HPDE6-E6E7 (cell line): ENCODE measurements around the gene ADAMTS16.

Source experiments
- DNase-seq: peaks from one replicate; pipeline ENCODE4 v3.0.0; 2011; ENCODE audit warnings: missing footprints; ENCODE audit errors: extremely low spot score

Gene ADAMTS16

DNA sequence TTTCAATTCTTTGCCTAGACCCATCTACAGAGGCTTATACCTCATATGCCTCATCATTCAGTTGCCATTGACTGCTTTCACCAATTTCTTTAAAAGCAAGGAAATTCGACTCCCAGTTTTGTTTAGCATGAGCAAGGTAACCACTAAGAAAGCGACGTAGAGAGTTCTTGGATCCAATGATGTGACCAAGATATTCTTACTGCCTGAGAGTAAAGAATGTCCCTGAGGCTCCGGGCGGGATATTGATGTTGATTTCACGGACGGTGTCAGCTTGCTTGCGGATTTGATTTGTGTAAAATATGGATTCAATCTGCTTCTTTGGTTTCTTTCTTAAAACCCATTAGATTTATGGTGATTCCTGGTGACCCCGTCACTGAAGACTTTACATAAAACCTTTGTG lies 147.3 kb downstream of the ADAMTS16 start:
- DNase-seq = no peak

DNA sequence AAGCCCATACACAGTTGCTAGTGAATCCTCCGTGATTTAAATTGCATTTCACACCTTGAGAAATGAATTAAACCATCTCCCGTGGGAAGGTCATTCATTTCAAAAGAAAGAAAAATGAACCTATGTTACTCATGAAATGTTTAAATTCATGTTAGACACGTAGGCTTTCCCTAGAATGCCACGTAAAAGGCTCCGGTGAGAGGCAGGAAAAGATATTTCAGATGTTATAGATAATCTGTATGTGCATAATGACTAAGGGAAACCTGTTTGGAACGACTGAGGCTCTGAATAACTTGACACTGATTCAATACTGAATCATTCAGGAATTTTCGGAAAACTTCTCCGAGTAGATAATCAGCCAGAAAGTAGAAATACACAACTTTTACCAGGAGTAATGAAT lies 148.1 kb downstream of the ADAMTS16 start:
- DNase-seq = no peak

DNA sequence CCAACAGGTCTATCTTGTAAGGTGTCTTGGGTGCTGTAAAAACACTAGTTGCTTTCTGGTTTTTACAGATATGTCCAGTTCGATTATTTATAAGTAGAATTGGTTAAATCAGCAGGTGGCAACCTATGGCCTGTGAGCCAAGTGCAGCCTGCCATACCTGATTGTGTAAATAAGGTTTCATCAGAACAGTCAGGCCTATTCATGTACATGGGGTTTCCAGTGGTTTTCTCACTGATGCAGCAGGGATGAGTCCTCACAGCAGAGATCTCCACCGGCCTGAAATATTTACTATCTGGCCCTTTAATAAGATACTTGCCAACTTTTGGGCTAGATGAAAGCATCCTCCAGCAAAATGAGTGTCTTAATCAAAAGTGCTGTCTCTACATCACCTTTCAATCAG lies 149.4 kb downstream of the ADAMTS16 start:
- no peak for DNase-seq

DNA sequence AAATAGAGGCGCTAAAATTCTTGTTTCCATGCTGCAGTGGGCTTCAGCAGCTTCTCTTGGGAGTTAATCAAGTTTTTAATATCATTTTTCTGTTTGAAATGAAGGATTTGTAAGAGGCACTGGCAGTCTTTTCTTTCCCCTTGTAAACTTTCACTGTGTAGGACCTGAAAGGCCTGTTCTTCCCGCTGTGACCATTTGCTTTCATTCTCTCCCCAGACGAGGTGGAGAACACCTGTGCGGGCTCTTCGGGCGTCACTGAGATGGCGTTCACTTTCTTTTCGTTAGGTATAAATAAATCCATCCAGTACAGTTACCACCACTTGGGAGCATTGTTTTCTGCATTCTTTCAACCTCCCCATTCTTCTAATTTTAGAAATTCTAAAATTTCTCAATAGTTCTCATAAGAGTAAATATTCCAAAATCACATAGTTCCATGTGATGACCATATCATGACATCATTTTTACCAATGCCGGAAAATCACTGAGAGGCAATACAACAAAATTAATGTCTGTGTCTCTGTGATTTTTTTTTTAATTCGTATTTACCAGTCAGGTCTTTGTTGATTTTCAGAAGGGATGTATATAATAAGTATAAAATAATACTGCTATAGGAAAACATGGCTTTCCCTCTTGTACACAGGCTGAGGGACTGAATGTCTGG lies 150.7 kb downstream of the ADAMTS16 start:
- no peak for DNase-seq

DNA sequence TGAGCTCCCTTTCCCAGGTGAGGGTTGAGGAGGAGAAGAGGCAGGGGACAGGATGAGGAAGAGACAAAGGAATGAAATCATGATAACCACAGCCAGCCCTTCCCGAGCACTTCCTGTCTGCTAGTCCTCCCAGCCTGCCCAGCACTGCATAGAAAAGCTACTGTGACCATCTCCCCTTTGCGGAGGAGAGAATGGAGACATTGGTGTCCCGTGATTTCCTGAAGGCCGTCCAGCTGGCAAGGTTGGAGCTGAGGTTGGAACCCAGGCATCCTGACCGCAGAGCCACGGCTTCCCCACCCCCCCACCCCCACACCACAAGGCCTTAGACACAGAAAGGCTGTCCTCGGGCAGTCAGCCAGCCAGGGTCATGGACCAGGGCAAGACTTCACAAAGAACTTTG lies 151.2 kb downstream of the ADAMTS16 start:
- DNase-seq = no peak

DNA sequence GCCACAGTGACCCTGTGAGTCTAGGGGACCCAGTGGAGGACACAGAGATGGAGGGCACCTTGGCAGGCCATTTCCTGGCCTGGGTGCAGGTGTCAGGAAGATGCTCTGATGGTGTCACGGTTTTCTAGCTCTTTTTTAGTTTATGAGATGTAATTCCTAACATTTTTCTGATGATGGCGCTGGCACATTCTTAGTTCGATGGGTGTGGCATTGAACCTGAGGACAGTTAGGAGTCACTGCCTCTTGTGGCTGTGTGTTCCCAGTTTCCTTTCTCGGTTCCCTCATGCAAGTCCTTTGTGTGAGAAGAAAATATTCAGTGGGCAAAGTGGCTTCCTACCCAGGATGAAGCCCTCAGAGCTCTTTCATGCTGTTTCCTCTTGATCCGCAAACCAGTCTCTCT lies 152.9 kb downstream of the ADAMTS16 start:
- DNase-seq = no peak

DNA sequence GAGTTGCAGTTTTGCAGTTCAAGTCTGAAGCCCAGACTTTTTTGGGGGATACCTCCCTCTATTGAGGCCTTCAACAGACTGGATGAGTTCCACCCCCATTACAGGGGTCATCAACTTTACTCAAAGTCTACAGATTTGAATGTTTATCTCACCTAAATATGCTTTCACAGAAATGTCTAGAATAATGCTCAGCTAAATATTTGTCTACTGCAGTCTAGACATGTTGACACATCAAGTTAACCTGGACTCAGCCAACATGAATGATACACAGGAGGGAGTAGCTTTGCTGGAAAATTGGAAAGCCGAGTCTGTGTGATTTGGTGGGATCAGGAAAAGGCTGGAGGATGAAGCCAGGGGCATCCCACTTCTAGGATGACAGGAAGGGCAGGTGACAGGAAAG lies 154.3 kb downstream of the ADAMTS16 start:
- no peak for DNase-seq

DNA sequence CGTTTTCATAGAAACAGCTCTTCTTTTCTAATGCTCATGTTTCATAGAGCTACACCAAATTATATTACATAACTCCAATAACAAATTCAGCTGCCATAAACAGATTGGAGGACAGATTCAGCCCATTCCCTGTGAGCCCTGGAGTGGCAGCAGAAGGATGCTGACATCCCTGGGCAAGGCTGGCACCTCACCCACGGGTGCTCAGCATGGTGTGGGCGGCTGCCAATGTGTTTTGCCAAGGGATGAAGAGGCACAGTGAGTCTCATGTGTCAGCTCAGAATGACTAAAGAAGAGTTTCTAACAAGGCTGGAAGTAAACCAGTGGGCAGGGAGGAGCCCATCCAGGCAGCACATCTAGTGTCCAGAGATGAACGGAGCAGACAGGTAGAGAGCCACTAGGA lies 155.2 kb downstream of the ADAMTS16 start:
- DNase-seq = no peak

DNA sequence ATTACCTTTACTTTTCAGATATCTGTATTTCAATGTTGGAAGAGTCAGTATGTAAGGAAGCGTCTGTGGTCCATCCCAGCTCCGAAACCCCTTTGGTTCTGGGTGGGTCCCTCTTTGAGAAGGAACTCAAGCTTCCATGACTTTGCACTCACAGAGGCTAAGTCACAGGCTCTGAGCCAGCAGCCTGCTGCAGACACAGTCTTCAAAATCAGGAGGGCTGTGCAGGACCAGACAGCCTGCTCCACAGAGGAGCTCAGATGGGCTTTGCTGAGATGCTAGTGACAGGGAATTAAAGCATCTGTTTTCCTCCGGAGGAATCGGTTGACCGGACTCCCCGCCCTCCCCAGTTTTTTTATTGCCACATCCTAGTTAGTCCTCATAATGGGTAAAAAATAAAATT lies 155.9 kb downstream of the ADAMTS16 start:
- DNase-seq = no peak

DNA sequence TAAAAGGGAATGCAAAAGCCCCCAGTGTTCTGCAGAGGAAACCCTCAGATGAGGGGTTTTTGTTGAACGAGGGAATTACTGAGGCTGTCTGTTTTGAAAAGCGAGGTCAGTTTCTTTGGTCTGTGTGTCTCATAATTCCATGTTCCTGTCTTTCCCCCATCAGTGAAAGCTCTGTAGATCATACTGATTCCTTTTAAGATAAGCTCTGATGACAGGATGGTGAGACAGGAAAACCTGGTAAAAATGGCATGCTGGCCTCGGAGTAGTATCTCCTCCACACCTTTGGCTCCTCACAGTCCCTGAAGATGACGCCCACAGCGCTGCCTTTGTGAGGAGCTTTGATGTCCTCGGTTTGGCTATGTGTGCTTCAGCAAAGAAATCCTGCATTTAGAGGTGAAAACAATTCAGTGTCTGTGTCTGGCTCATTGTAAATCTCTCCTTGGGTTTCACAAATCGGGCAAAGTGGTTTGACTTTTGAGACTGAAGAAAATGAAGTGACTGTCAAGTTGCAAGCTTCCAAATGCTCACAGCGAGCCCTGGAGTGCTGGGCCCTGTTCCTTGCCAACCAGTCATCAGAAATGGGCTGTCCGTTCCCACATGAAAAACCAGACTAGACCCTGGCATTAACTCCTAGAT lies 157.4 kb downstream of the ADAMTS16 start:
- DNase-seq = no peak

DNA sequence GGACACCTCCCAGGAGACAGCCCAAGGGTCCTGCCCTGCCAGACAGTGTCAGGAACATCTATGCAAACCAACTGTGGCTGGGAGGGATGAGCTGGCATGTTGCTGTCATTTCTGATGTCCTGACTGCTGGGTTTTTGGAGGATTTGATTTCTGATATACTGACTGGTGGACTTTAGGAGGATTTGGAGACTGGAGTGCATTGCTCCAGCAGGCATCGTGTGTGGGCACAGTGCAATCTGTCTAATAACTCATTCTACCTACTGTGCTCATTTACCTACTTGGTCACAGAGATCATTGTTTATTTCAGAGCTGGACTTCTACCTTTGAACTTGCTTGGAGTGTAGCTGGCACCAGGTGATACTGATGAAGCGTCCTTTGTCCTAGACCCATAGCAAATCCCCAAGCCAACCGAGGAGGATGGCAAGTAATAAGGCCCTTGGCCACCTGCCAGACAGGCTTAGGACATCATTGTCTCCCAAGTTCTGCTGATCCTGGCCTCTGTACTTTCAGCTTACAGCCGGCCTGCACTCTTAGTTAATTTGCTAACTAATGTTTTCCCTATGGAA lies 158.0 kb downstream of the ADAMTS16 start:
- DNase-seq = no peak

DNA sequence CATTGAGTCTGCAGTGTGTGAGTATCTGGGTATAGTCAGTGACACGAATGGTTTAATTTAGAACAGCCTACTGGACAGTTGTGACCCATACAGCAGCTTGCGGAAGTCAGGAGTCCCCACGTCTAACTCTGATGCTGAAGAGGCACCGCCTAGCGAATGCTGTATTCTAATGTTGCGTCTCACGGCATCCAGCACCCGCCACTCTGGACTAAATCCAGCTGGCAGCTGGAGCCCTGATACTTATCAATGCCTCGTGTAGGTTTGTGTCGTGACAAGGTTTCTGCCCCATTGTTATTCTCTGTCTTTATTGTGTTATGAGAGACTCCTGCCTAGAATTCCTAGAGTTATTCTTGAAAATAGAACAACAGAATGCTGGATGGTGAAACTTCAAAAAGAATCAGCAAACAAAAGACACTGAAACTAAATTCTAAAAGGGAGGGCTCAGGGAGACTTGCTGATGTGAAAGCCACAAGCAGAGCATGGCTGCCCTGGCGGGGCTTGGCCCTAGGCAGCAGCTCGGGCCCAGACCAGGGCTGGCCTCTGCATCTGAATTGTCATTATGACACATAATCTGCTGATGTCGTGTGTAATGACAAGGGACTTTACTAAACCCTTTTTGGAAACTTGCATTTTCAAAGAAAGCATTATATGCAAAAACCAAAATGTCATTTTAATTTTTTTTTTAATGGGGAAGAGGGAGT lies 158.9 kb downstream of the ADAMTS16 start:
- DNase-seq = no peak

DNA sequence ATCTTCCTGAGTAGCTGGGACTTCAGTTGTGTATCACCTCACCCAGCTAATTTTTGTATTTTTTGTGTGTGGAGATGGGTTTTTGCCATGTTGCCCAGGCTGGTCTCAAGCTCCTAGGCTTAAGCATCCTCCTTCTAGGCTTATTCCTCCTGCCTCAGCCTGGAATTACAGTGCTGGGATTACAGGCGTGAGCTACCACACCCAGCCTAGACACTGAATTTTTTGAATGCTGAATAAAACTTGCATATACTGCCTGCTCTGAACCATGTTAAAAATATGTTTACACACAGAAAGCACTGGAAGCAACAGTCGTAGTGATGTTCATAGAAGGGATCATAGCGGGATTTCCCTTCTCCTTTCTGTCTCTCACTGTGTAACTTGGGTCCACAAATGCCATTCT lies 161.0 kb downstream of the ADAMTS16 start:
- no peak for DNase-seq

DNA sequence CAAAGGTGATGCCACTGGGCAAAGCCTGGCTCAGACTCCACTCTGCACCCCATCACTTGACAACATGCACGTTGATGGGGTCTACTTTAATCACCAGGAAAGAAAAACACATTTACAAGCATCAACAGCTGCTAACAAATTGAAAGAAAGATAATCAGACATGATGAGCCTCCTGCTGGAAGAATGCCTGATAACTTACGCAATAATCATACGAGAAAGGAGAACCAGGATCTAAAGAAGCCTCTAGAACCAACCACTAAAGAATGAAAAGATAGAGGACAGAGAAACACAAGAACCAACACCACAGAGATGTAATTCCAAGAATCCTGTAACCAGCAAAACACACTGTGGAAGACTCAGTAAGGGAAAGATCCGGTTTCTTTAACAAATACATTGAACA lies 162.1 kb downstream of the ADAMTS16 start:
- DNase-seq = no peak

DNA sequence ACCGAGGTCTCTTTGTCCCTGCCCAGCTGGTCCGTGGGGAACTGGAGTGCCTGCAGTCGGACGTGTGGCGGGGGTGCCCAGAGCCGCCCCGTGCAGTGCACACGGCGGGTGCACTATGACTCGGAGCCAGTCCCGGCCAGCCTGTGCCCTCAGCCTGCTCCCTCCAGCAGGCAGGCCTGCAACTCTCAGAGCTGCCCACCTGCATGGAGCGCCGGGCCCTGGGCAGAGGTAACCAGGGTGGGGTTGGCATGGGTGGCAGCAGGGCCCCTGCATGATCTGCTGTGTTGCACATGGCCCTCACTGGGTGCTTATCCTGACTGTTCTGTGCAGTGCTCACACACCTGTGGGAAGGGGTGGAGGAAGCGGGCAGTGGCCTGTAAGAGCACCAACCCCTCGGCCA lies 163.1 kb downstream of the ADAMTS16 start:
- no peak for DNase-seq

DNA sequence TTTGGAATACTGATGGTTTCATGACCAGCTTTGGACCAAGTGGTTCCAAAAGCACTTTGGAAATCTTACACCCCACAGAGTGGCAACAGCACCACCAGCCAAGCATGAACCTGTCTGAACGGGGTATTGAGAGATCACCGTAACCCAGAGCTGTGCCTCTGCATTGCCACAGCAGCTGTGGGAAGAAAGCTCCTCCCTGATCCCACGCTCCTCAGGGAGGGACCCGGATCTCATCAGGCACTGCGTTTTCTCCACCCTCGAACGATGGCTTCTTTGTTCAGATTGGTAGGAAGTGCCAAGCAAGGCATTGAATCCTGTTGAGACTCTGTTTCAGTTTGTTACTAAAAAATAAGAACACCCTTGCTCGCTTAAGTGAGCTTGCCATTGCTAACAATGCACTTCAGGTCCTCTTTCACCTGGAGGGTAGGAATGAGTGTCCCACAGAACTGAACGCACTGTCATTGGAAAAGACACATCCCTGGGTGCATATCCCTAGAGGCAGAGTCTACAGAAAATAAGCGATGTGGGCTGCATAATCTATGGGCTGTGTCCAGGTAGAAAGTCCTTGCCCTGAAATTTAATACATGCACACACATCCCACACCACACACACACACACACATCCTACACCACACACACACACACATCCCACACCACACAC lies 164.4 kb downstream of the ADAMTS16 start:
- DNase-seq = no peak

DNA sequence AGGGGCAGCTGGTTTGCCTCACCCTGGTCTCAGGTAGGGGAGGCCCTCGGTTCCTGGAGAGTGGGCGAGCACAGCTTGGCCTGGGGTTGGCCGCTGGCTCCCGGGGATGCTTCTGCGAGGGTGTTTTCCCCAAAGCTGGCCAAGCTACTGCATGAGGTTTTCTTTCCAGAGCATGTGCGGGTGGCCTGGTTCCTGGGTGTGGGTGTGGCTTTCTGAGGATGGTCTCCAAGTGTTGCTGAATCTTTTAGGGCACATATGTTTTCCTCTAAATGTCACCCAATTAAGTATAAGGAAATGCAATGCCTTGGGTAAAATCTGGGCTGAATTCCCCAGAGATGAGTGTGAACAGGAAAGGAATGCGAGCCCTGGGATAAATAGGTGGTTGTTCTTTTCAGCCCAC lies 166.6 kb downstream of the ADAMTS16 start:
- DNase-seq = no peak

DNA sequence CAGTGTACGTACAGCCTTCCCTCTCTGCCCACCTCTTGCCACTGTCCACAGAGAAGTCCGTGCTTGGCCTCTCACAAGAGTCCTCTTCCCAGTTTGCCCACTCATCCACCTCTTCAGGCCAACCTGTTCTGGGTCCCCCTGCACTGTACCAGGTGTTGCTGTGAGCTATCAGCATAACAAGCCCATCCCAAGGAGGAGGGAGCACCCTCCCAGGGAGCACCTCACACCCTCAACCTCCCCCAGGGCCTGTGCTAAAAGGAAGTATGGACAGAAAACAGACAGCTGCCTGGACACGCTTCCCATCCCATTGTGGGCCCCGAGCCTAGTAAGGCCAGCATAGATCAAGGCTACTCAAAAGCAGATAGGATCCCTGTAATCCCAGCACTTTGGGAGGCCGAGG lies 168.2 kb downstream of the ADAMTS16 start:
- DNase-seq = no peak

DNA sequence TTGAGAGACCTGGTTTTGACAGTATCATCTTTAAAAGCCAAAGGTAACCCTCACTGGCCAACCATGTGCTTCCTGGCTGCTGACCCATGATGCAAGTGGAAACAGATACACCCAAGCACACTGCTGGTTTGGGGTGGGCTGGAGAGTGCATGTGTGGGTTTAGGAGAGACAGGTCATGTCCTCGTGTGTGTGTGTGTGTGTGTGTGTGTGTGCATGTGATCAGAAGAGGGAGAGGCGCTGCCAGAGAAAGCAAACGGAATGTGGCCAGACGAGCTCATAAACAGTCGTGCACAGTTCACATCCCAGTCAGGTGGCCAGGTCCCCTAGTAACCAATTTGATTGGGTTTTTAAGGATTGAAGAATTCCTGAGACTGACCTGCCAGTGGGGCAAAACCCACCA lies 169.5 kb downstream of the ADAMTS16 start:
- DNase-seq = no peak

DNA sequence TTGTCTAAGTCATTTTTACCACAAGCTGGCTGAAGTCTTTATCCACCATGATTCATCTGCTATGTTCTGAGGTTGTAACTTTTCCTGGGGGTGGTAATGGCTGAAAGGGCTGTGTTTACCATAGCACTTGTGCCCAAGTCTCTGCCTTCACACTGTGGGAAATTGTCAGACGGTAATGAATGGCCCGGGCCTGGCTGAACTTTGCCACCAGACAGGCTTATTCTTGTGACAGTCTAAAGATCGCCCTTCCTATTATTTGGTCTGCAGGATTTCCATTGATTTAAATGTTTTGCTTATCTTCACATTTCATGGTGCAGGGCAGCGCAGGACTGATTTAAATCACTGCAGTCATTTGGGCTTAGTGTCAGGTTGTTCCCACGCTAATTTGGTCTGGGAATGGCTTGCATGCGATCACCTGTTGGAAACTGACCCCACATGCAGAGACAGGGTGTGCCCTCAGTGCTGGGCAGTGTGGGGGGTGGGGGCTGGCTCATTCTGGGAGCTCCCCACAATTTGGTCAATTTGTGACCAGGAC lies 173.0 kb downstream of the ADAMTS16 start:
- DNase-seq = no peak

DNA sequence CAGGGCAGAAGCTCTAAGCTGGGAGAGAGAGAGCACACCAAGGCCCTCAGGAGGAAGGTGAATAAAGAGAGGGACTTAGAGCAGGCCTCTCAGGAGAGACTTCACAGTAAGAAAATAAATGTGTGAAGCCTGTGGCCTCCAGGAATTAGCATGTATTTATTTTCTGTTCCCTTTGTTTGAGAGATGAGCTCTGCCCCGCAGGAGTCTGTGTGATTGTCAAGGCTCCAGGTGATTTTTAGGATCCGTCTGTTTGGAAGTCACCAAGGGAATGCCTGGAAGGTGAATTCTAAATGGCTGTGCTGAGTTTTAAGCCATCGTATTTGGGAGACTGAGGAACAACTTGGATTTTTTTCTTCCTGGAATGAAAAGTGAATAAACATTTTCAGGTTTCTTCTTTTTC lies 174.0 kb downstream of the ADAMTS16 start:
- no peak for DNase-seq

DNA sequence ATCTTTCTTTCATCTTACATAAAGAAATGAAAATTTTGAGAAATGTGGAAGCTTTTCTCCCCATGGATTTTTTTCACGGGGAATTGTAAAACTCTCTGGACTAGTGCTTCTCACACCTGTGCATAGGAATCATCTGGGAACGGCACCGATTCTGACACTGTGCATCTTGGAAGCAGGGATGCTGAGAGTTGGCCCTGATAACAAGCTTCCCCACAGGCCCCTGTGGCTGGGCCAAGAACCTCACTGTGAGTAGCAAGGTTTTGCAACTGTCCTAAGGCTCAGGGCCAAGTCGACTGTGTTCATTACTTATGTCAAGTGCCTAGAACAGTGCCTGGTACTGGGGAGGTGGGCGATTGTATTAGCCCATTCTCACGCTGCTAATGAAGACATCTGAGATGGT lies 174.5 kb downstream of the ADAMTS16 start:
- no peak for DNase-seq
